Caco-2 (cell line): ENCODE measurements around the gene SFTPB. TPM values are rescaled to one million over a fixed set of nuclear protein-coding genes. Genes with fewer than 3 reads are reported as not detected.

Experiments used
- BruUV-seq: library from RNA; stranded (reverse); fragments of 400-500 nt; replicated peaks from 2 replicates; lab custom pipeline; 2021; lab: Mats Ljungman, UMichigan
- CTCF ChIA-PET: fragments of 300-600 bp; sonication (Branson Sonifier 250); formaldehyde crosslinking; loops from one replicate; lab custom pipeline; 2022; ENCODE audit warnings: antibody characterized with exemption; lab: Charles Lee
- POLR2A ChIA-PET: fragments of 300-600 bp; sonication (Branson Sonifier 250); formaldehyde crosslinking; loops from one replicate; lab custom pipeline; 2022; ENCODE audit warnings: antibody characterized with exemption; lab: Charles Lee
- DNase-seq, 2 experiments: peaks; one replicate each; pipeline versions ENCODE4 v3.0.0 to v3.0.0-alpha.2; 2020 to 2022
- H3K27me3 ChIP-seq: replicated peaks from 2 replicates; pipeline ENCODE4 v1.6.0; 2011; ENCODE audit warnings: low read length; ENCODE audit not compliant: control insufficient read depth, insufficient read depth
- H3K36me3 ChIP-seq: 2 replicates; pipeline ENCODE4 v1.5.1; 2011; ENCODE audit warnings: low read length; ENCODE audit not compliant: control insufficient read depth, insufficient read depth
- H3K4me1 ChIP-seq: fragments of 250-450 bp; sonication (Bioruptor Pico); 2 replicates; pipeline ENCODE4 v1.5.1; 2020; ENCODE audit warnings: mild to moderate bottlenecking
- H3K4me3 ChIP-seq: 2 replicates; pipeline ENCODE4 v1.5.1; 2011; ENCODE audit warnings: low read depth, mild to moderate bottlenecking, control low read depth, low read length
- H3K9me3 ChIP-seq: fragments of 250-450 bp; sonication (Bioruptor Pico); 2 replicates; pipeline ENCODE4 v1.5.1; 2020; ENCODE audit warnings: mild to moderate bottlenecking, moderate library complexity
- H3K27ac Mint-ChIP-seq: one replicate; pipeline ENCODE4 v1.8.0; 2022; ENCODE audit warnings: mixed read lengths; ENCODE audit not compliant: unreplicated experiment
- H3K27me3 Mint-ChIP-seq: one replicate; pipeline ENCODE4 v1.8.0; 2022; ENCODE audit warnings: mixed read lengths; ENCODE audit not compliant: insufficient read depth, unreplicated experiment
- H3K36me3 Mint-ChIP-seq: one replicate; pipeline ENCODE4 v1.8.0; 2022; ENCODE audit warnings: mild to moderate bottlenecking, mixed read lengths; ENCODE audit not compliant: insufficient read depth, unreplicated experiment
- H3K4me1 Mint-ChIP-seq: one replicate; pipeline ENCODE4 v1.8.0; 2022; ENCODE audit warnings: low read depth, mixed read lengths; ENCODE audit not compliant: unreplicated experiment
- H3K4me3 Mint-ChIP-seq: one replicate; pipeline ENCODE4 v1.8.0; 2022; ENCODE audit warnings: mild to moderate bottlenecking, moderate library complexity, mixed read lengths; ENCODE audit not compliant: unreplicated experiment
- H3K9me3 Mint-ChIP-seq: one replicate; pipeline ENCODE4 v1.8.0; 2022; ENCODE audit warnings: mixed read lengths; ENCODE audit not compliant: unreplicated experiment
- CTCF ChIP-seq, 2 experiments: fragments of 200-600 bp in 1 of 2; IDR thresholded peaks; 1 replicate in 1 of 2; 2 replicates in 1 of 2; pipeline versions ENCODE4 v1.5.1 to v1.8.0; 2011 to 2022; ENCODE audit warnings: antibody characterized with exemption in 1 of 2, control low read depth in 1 of 2, inconsistent platforms in 1 of 2, low read depth in 1 of 2, low read length in 1 of 2, mild to moderate bottlenecking in 1 of 2, moderate library complexity in 1 of 2; ENCODE audit not compliant: insufficient read depth in 1 of 2, severe bottlenecking in 1 of 2, unreplicated experiment in 1 of 2
- intact Hi-C: fragments of 100-400 bp; cut with micrococcal nuclease; formaldehyde crosslinking; loops from one replicate; pipeline ENCODE4 v1.10.0; 2022; ENCODE audit not compliant: unreplicated experiment
- total RNA-seq: library from RNA; stranded (reverse); gene quantifications from 2 replicates; pipeline ENCODE4 v1.2.3, GENCODE V29; 2022

The SFTPB gene
- total RNA-seq, 1 experiment from 2014 or later = not detected

GRCh38 chr2:85635636-85636035 lies 32.4 kb downstream of the SFTPB start:
- H3K9me3 Mint-ChIP-seq = no peaks in the 10 kb centered on the region
- Histone ChIP-seq H3K4me3 (no peak overlapping the region), H3K36me3 (peaks cover 7% of the 10 kb centered on the region), H3K9me3 (no peaks in the 10 kb centered on the region), H3K4me1 (no peaks in the 10 kb centered on the region), H3K27me3 (no peaks in the 10 kb centered on the region)
- ChIA-PET POLR2A (no interaction called here), CTCF (interaction anchor here (0.6 kb wide), 1 partner anchor 27 kb away, joined by 5 read pairs; no protein-coding TSS in a partner anchor)
- no TSS peak for BruUV-seq
- H3K27ac Mint-ChIP-seq = no peak overlapping the region
- peaks cover 96% of the 10 kb centered on the region for H3K36me3 Mint-ChIP-seq
- DNase-seq = no peak
- H3K4me1 Mint-ChIP-seq = no peaks in the 10 kb centered on the region
- H3K27me3 Mint-ChIP-seq = no peaks in the 10 kb centered on the region
- intact Hi-C loops = no loop called here
- H3K4me3 Mint-ChIP-seq = no peak overlapping the region
- no peak for TF ChIP-seq CTCF (IDR thresholded peaks at IDR 0.05; ENCODE audit: insufficient read depth in 1 of 2, low read depth in 1 of 2, low read length in 1 of 2, severe bottlenecking in 1 of 2, unreplicated experiment in 1 of 2)

GRCh38 chr2:85635011-85635410 lies 33.0 kb downstream of the SFTPB start:
- H3K36me3 Mint-ChIP-seq = peaks cover 96% of the 10 kb centered on the region
- no peaks in the 10 kb centered on the region for H3K4me1 ChIP-seq
- H3K36me3 ChIP-seq = peaks cover 7% of the 10 kb centered on the region
- H3K27me3 ChIP-seq = no peaks in the 10 kb centered on the region
- H3K4me1 Mint-ChIP-seq = no peaks in the 10 kb centered on the region
- H3K27me3 Mint-ChIP-seq = no peaks in the 10 kb centered on the region
- H3K4me3 ChIP-seq = no peak overlapping the region
- H3K9me3 Mint-ChIP-seq = no peaks in the 10 kb centered on the region
- no TSS peak for BruUV-seq
- no peak overlapping the region for H3K27ac Mint-ChIP-seq
- intact Hi-C loops = no loop called here
- DNase-seq = no peak
- ChIA-PET POLR2A (no interaction called here), CTCF (no interaction called here)
- no peak for TF ChIP-seq CTCF (IDR thresholded peaks at IDR 0.05; ENCODE audit: insufficient read depth in 1 of 2, low read depth in 1 of 2, low read length in 1 of 2, severe bottlenecking in 1 of 2, unreplicated experiment in 1 of 2)
- H3K4me3 Mint-ChIP-seq = no peak overlapping the region
- H3K9me3 ChIP-seq = no peaks in the 10 kb centered on the region

- Mint-ChIP-seq H3K27ac (no peak overlapping the region), H3K9me3 (no peaks in the 10 kb centered on the region), H3K27me3 (no peaks in the 10 kb centered on the region), H3K4me3 (no peak overlapping the region), H3K4me1 (no peaks in the 10 kb centered on the region), H3K36me3 (peaks cover 95% of the 10 kb centered on the region)
- no peak overlapping the region for H3K4me3 ChIP-seq
- DNase-seq = no peak
- H3K36me3 ChIP-seq = peaks cover 2% of the 10 kb centered on the region; the same call in 1 of the 2 replicates
- BruUV-seq = no TSS peak
- CTCF ChIA-PET = no interaction called here
- no peaks in the 10 kb centered on the region for H3K9me3 ChIP-seq
- no peaks in the 10 kb centered on the region for H3K4me1 ChIP-seq
- intact Hi-C loops = no loop called here
- no peaks in the 10 kb centered on the region for H3K27me3 ChIP-seq
- POLR2A ChIA-PET = no interaction called here
- TF ChIP-seq CTCF (IDR thresholded peaks at IDR 0.05; ENCODE audit: insufficient read depth in 1 of 2, low read depth in 1 of 2, low read length in 1 of 2, severe bottlenecking in 1 of 2, unreplicated experiment in 1 of 2) = no peak
Observed at GRCh38 chr2:85631316-85631715, 36.7 kb downstream of the SFTPB start.
